Cardiac fibroblast (primary cell): ENCODE measurements around the gene PODNL1.

Experiments used
- DNase-seq, 2 donors: peaks; one replicate each; pipeline versions ENCODE4 v3.0.0 to v3.0.0-alpha.2; 2010; ENCODE audit warnings: low read depth in 2 of 2
- H3K4me3 ChIP-seq, 2 donors: replicated peaks in 1 of 2; 1 replicate in 1 of 2; 2 replicates in 1 of 2; pipeline ENCODE4 v1.5.1; 2011; ENCODE audit warnings: low read depth in 2 of 2, low read length in 2 of 2, mild to moderate bottlenecking in 2 of 2, moderate library complexity in 1 of 2
- CTCF ChIP-seq: IDR thresholded peaks from one replicate; pipeline ENCODE4 v1.5.1; 2011; ENCODE audit warnings: low read depth, mild to moderate bottlenecking, low read length, inconsistent platforms

Gene PODNL1

GRCh38 chr19:13892870-13893269 is 45.3 kb downstream of the PODNL1 start:
- TF ChIP-seq CTCF, result no peak
- DNase-seq, result no peak
- no peak overlapping the region for H3K4me3 ChIP-seq

- DNase-seq, result no peak
- no peak for TF ChIP-seq CTCF
- H3K4me3 ChIP-seq, result no peak overlapping the region
Observed at GRCh38 chr19:13890136-13890535, 48.1 kb downstream of the PODNL1 start.

- TF ChIP-seq CTCF, result no peak
- no peak for DNase-seq
- no peak overlapping the region for H3K4me3 ChIP-seq
Observed at GRCh38 chr19:13888281-13888680, 49.9 kb downstream of the PODNL1 start.

GRCh38 chr19:13887517-13887916 is 50.7 kb downstream of the PODNL1 start:
- no peak for TF ChIP-seq CTCF
- DNase-seq, result peak; percentile 12 to 53
- no peak overlapping the region for H3K4me3 ChIP-seq

GRCh38 chr19:13887018-13887436 is 51.2 kb downstream of the PODNL1 start:
- H3K4me3 ChIP-seq, result no peak overlapping the region
- DNase-seq, result no peak
- no peak for TF ChIP-seq CTCF

- no peak for DNase-seq
- no peak overlapping the region for H3K4me3 ChIP-seq
- TF ChIP-seq CTCF, result no peak
Observed at GRCh38 chr19:13885826-13886365, 52.3 kb downstream of the PODNL1 start.
